ENCODE results near the gene SRSF3.
"Not testable (repeated sequence)": the region's sequence is repeated elsewhere in the genome, so short reads cannot be mapped to it uniquely, and the experiment has no call there.

The SRSF3 gene

DNA sequence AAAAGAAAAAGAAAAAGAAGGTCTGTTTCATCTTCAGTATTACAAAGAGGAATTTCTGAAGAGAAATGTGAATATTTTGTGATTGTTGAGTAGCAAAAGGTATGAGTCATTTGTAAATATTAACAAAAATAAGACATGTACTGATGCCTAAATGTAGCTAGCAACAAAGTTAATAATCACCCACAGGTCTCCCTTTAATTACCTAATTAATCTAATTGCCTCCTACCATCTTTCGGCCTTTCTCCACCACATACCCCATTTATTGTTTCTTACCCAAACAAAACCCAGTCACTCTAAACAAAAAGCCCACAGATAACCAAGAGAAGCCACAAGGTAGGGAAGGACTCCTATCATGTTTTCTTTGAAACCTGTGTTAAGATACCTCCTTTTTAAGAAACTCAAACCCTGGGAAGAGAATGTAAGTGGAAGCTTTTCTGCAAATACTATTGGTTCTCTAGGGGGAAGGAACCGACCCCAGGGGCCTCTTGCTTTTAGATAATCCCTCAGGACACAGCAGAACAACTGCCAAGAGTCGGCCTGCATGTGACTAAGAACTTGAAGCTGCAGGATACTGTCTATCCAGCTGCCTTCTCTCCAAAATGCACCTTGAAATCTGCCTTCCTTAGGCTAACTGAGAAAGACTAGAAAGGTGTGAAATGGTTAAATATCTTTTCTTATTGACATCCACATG lies 30.8 kb upstream of the SRSF3 start:
- Histone ChIP-seq H3K4me1 (ENCODE audit: insufficient read depth, low read length) (no peaks in the 10 kb centered on the region), H3K27me3 (ENCODE audit: insufficient read depth, low read length) (peaks cover 4% of the 10 kb centered on the region), H2AFZ (ENCODE audit: low read depth, low read length) (no peak overlapping the region), H3K9me3 (ENCODE audit: low read length) (no peaks in the 10 kb centered on the region), H3K36me3 (ENCODE audit: insufficient read depth, low read length) (no peaks in the 10 kb centered on the region), H3K4me3 (ENCODE audit: low read length) (no peak overlapping the region)

DNA sequence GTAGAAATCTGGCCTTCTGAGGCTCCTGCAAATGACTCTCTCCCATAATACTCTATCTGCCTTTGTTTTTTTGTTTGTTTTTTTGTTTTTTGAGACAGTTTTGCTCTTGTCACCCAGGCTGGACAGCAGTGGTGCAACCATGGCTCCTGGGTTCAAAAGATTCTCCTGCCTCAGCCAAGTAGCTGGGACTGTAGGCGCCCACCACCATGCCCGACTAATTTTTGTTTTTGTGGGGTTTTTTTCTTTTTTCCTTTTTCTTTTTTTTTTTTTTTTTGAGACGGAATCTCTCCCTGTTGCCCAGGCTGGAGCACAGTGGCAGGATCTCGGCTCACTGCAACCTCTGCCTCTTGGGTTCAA lies 30.3 kb upstream of the SRSF3 start:
- no peaks in the 10 kb centered on the region for H3K9me3 ChIP-seq (ENCODE audit: low read length)
- no peaks in the 10 kb centered on the region for H3K36me3 ChIP-seq (ENCODE audit: insufficient read depth, low read length)
- H3K4me1 ChIP-seq (ENCODE audit: insufficient read depth, low read length), result no peaks in the 10 kb centered on the region
- no peak overlapping the region for H2AFZ ChIP-seq (ENCODE audit: low read depth, low read length)
- peaks cover 4% of the 10 kb centered on the region for H3K27me3 ChIP-seq (ENCODE audit: insufficient read depth, low read length)
- no peak overlapping the region for H3K4me3 ChIP-seq (ENCODE audit: low read length)

DNA sequence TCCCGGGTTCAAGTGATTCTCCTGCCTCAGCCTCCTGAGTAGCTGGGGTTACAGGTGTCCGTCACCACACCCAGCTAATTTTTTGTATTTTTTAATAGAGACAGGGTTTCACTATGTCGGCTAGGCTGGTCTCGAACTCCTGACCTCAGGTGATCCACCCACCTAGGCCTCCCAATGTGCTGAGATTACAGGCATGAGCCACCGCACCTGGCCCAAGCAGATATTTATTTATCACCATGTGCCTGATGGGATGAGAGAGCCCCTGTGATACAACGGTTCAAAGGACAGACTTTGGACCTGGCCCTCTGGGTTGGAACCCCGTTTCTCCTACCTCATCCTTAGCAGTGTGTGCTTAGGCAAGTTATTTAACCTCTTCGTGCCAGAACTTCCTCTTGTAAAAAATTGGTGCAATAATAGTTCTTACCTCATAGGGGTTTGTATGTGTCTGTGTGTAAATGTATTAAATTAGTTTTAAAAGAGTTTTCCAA lies 27.7 kb upstream of the SRSF3 start:
- Histone ChIP-seq H3K36me3 (ENCODE audit: insufficient read depth, low read length) (no peaks in the 10 kb centered on the region), H3K9me3 (ENCODE audit: low read length) (no peaks in the 10 kb centered on the region), H3K4me3 (ENCODE audit: low read length) (no peak overlapping the region), H2AFZ (ENCODE audit: low read depth, low read length) (no peak overlapping the region), H3K4me1 (ENCODE audit: insufficient read depth, low read length) (no peaks in the 10 kb centered on the region), H3K27me3 (ENCODE audit: insufficient read depth, low read length) (no peaks in the 10 kb centered on the region)

DNA sequence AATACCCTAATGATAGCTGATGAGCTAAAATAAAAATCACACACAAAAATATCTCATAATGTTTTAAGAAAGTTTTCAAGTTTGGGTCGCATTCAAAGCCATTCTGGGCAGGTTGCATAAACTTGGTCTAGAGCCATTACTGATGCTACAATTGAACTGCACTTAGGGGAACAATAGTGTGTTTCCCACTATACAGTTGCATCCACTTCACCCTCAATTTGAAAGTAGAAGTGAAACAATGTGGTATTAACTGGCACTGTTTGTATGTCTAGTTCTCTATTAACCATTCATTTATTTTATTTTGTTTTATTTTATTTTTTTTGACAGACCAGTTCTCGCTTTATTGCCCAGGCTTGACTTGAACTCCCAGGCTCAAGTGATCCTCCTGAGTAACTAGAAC lies 23.9 kb upstream of the SRSF3 start:
- no peaks in the 10 kb centered on the region for H3K4me1 ChIP-seq (ENCODE audit: insufficient read depth, low read length)
- H3K27me3 ChIP-seq (ENCODE audit: insufficient read depth, low read length), result no peaks in the 10 kb centered on the region
- H2AFZ ChIP-seq (ENCODE audit: low read depth, low read length), result no peak overlapping the region
- H3K9me3 ChIP-seq (ENCODE audit: low read length), result no peaks in the 10 kb centered on the region
- no peak overlapping the region for H3K4me3 ChIP-seq (ENCODE audit: low read length)
- no peaks in the 10 kb centered on the region for H3K36me3 ChIP-seq (ENCODE audit: insufficient read depth, low read length)

GRCh38 chr6:36571122-36572043 lies 22.8 kb upstream of the SRSF3 start:
- Histone ChIP-seq H3K27me3 (ENCODE audit: insufficient read depth, low read length) (no peaks in the 10 kb centered on the region), H3K4me3 (ENCODE audit: low read length) (no peak overlapping the region), H3K36me3 (ENCODE audit: insufficient read depth, low read length) (no peaks in the 10 kb centered on the region), H2AFZ (ENCODE audit: low read depth, low read length) (no peak overlapping the region), H3K4me1 (ENCODE audit: insufficient read depth, low read length) (no peaks in the 10 kb centered on the region), H3K9me3 (ENCODE audit: low read length) (no peaks in the 10 kb centered on the region)

DNA sequence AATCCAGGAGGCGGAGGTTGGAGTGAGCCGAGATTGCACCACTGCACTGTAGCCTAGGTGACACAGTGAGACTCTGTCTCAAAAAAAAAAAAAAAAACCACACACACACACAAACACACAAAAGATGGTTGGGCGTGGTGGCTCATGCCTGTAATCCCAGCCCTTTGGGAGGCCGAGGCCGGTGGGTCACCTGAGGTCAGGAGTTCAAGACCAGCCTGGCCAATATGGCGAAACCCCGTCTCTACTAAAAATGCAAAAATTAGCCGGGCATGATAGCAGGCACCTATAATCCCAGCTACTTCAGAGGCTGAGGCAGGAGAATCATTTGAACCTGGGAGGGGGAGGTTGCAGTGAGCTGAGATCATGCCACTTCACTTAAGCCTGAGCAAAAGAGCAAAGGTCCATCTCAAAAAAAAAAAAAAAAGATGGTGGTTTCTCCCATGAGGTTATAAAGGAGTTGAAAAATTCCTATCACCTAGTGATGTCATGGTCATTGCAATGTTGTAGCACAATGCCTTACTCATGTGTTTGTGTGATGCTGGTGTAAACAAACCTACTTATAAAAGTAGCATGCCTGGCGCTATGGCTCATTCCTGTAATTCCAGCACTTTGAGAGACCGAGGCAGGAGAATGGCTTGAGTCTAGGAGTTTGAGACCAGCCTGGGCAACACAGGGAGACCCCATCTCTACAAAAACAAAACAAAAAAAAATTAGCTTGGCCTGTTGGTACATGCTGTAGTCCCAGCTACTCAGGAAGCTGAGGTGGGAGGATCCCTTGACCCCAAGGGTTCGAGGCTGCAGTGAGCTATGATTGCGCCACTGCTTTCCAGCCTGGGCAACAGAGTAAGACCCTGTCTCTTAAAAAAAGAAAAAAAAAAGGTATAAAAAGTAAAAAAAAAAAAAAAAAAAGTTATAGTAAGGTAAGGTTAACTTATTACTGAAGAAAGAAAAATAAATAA lies 21.5 kb upstream of the SRSF3 start:
- H3K4me1 ChIP-seq (ENCODE audit: insufficient read depth, low read length); H3K36me3 ChIP-seq (ENCODE audit: insufficient read depth, low read length); H3K9me3 ChIP-seq (ENCODE audit: low read length); H2AFZ ChIP-seq (ENCODE audit: low read depth, low read length); H3K27me3 ChIP-seq (ENCODE audit: insufficient read depth, low read length); H3K4me3 ChIP-seq (ENCODE audit: low read length): not testable (repeated sequence)

DNA sequence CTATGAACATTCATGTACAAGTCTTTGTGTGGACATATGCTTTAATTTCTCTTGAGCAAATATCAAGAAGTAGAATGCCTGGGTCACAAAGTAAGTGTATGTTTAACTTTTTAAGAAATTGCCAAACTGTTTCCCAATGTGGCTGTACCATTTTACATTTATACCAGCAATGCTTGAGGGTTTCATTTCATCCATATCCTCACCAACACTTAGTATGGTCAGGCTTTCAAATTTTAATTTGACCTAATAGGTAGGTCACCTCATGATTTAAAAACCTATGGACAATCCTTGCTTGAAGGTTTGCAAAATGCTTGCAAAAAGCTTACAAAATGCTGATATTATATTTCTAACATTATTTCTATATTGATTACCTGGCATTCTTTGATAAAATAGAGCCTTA lies 19.5 kb upstream of the SRSF3 start:
- H3K36me3 ChIP-seq (ENCODE audit: insufficient read depth, low read length), result no peaks in the 10 kb centered on the region
- no peaks in the 10 kb centered on the region for H3K9me3 ChIP-seq (ENCODE audit: low read length)
- H3K4me3 ChIP-seq (ENCODE audit: low read length), result no peak overlapping the region
- no peaks in the 10 kb centered on the region for H3K27me3 ChIP-seq (ENCODE audit: insufficient read depth, low read length)
- no peak overlapping the region for H2AFZ ChIP-seq (ENCODE audit: low read depth, low read length)
- peaks cover 10% of the 10 kb centered on the region for H3K4me1 ChIP-seq (ENCODE audit: insufficient read depth, low read length)

DNA sequence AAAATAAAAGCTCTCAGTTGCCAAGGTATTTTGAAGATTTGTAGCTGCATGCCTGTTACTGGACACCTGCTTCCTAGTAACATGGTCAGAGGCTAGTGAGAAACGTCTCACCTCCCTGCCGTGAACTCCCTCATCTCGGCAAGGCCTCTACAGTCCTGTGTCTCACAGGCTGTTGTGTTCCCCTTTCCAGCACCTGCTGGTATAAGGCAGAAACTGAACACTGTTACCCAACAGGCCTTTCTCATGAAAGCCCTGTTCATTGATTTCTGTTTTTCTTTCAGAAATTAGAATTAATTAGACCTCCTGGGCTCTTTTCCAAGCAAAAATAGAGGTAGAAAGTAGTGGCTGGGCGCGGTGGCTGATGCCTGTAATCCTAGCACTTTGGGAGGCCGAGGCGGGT lies 17.6 kb upstream of the SRSF3 start:
- no peak overlapping the region for H2AFZ ChIP-seq (ENCODE audit: low read depth, low read length)
- H3K27me3 ChIP-seq (ENCODE audit: insufficient read depth, low read length), result no peaks in the 10 kb centered on the region
- H3K36me3 ChIP-seq (ENCODE audit: insufficient read depth, low read length), result no peaks in the 10 kb centered on the region
- no peak overlapping the region for H3K4me3 ChIP-seq (ENCODE audit: low read length)
- H3K9me3 ChIP-seq (ENCODE audit: low read length), result no peaks in the 10 kb centered on the region
- H3K4me1 ChIP-seq (ENCODE audit: insufficient read depth, low read length), result peaks cover 15% of the 10 kb centered on the region

DNA sequence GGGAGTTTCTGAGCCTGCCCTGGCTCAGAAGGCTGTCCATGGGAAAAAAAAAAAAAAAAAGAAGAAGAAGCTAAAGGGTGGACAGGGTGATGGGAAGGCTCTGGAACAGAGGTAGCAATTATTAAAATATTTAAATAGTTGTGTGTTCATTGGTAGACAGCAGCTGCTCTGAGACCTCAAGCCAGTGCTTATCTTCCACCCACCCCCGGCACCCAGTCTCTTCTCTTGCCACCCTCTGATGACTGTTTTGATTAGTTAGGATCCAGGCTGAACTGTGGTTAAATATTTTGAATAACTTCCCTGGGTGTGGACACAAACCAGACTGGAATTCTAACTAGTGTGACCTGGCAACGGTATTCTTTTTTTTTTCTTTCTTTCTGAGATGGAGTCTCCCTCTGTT lies 16.9 kb upstream of the SRSF3 start:
- no peaks in the 10 kb centered on the region for H3K36me3 ChIP-seq (ENCODE audit: insufficient read depth, low read length)
- H3K4me3 ChIP-seq (ENCODE audit: low read length), result no peak overlapping the region
- no peaks in the 10 kb centered on the region for H3K27me3 ChIP-seq (ENCODE audit: insufficient read depth, low read length)
- peaks cover 15% of the 10 kb centered on the region for H3K4me1 ChIP-seq (ENCODE audit: insufficient read depth, low read length)
- no peak overlapping the region for H2AFZ ChIP-seq (ENCODE audit: low read depth, low read length)
- H3K9me3 ChIP-seq (ENCODE audit: low read length), result no peaks in the 10 kb centered on the region

DNA sequence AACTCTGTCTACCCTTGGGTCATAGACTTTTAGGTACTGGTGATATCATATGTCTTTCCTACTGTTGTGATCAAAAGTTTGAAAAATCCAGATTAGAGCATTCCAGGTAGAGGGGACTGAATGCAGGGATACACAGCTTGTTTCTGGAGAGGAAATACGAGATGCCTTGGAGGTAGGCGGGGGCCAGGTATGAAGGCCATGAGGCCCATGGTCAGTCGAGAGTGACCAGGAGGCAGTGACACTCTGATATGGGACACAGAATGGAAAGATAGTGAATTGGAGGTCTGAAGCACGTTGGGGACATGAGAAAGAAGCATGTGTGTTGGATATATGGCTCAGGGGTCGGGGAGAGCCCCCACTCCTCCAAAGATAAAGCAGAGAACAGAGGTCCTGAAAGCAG lies 16.1 kb upstream of the SRSF3 start:
- Histone ChIP-seq H3K27me3 (ENCODE audit: insufficient read depth, low read length) (no peaks in the 10 kb centered on the region), H2AFZ (ENCODE audit: low read depth, low read length) (no peak overlapping the region), H3K36me3 (ENCODE audit: insufficient read depth, low read length) (no peaks in the 10 kb centered on the region), H3K4me1 (ENCODE audit: insufficient read depth, low read length) (peaks cover 15% of the 10 kb centered on the region), H3K4me3 (ENCODE audit: low read length) (no peak overlapping the region), H3K9me3 (ENCODE audit: low read length) (no peaks in the 10 kb centered on the region)

- Histone ChIP-seq H3K4me1 (ENCODE audit: insufficient read depth, low read length) (peaks cover 15% of the 10 kb centered on the region), H3K4me3 (ENCODE audit: low read length) (no peak overlapping the region), H3K9me3 (ENCODE audit: low read length) (no peaks in the 10 kb centered on the region), H3K27me3 (ENCODE audit: insufficient read depth, low read length) (no peaks in the 10 kb centered on the region), H2AFZ (ENCODE audit: low read depth, low read length) (no peak overlapping the region), H3K36me3 (ENCODE audit: insufficient read depth, low read length) (no peaks in the 10 kb centered on the region)
Observed at GRCh38 chr6:36578431-36578830, 15.7 kb upstream of the SRSF3 start.

GRCh38 chr6:36580184-36580526 lies 14.0 kb upstream of the SRSF3 start:
- H2AFZ ChIP-seq (ENCODE audit: low read depth, low read length), result peak overlapping the region; percentile 24
- H3K36me3 ChIP-seq (ENCODE audit: insufficient read depth, low read length), result no peaks in the 10 kb centered on the region
- H3K4me3 ChIP-seq (ENCODE audit: low read length), result no peak overlapping the region
- peaks cover 15% of the 10 kb centered on the region for H3K4me1 ChIP-seq (ENCODE audit: insufficient read depth, low read length)
- no peaks in the 10 kb centered on the region for H3K27me3 ChIP-seq (ENCODE audit: insufficient read depth, low read length)
- H3K9me3 ChIP-seq (ENCODE audit: low read length), result no peaks in the 10 kb centered on the region

DNA sequence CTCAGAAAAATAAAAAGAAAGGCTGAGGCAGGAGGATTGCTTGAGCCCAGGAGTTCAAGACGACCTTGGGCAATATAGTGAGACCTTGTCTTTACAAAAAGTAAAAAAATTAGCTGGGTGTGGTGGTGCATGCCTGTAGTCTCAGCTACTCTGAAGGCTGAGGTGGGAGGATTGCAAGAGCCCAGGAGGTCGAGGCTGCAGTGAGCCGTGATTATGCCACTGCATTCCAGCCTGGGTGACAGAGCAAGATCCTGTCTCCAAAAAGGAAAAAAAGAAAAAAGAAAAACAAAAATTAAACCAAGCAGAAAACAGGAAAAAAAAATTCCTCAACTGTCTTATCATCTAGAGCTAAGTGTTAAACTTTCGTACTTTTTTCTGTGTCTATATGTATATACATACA lies 12.4 kb upstream of the SRSF3 start:
- H3K4me1 ChIP-seq (ENCODE audit: insufficient read depth, low read length), result peaks cover 15% of the 10 kb centered on the region
- no peak overlapping the region for H2AFZ ChIP-seq (ENCODE audit: low read depth, low read length)
- no peaks in the 10 kb centered on the region for H3K9me3 ChIP-seq (ENCODE audit: low read length)
- H3K27me3 ChIP-seq (ENCODE audit: insufficient read depth, low read length), result no peaks in the 10 kb centered on the region
- H3K36me3 ChIP-seq (ENCODE audit: insufficient read depth, low read length), result no peaks in the 10 kb centered on the region
- no peak overlapping the region for H3K4me3 ChIP-seq (ENCODE audit: low read length)

All from neuron (in vitro differentiated cells).